ENCODE measurements around the gene KRT6B. TPM values are rescaled to one million over a fixed set of nuclear protein-coding genes. Genes with fewer than 3 reads are reported as not detected.

KRT6B gene
- total and polyA plus RNA-seq, 2 donors (not counting 3 experiments of a cell fraction or from before 2014, with no cell fraction given) = 0.03 TPM; not detected in 1

GRCh38 chr12:52432559-52433207, 19.3 kb downstream of the KRT6B start:
- no TSS peak for BruUV-seq (replicated peaks)
- Histone ChIP-seq H4K20me1 (replicated peaks; ENCODE audit: control insufficient read depth, extremely low read depth, insufficient read depth, low read length) (no peaks in the 10 kb centered on the region), H3K27ac (ENCODE audit: insufficient read depth, low read depth, low read length) (no peak overlapping the region), H3K27me3 (ENCODE audit: control insufficient read depth in 2 of 2, insufficient read depth in 2 of 2, low read length in 2 of 2) (no peaks in the 10 kb centered on the region), H3K4me1 (ENCODE audit: control insufficient read depth, extremely low read depth, insufficient read depth, low read length) (no peaks in the 10 kb centered on the region), H3K9me1 (replicated peaks; ENCODE audit: control insufficient read depth, extremely low read depth, insufficient read depth, low read length) (no peaks in the 10 kb centered on the region), H3K9ac (replicated peaks; ENCODE audit: extremely low read depth, insufficient read depth, low read length) (no peak overlapping the region), H3K4me3 (replicated peaks in 1 of 3; ENCODE audit: insufficient read depth in 1 of 3, low read depth in 1 of 3, low read length in 3 of 3) (no peak overlapping the region), H3K79me2 (ENCODE audit: control insufficient read depth, insufficient read depth, low read length) (no peaks in the 10 kb centered on the region), H3K9me3 (replicated peaks; ENCODE audit: control insufficient read depth, insufficient read depth, low read length) (no peaks in the 10 kb centered on the region), H3K36me3 (ENCODE audit: control insufficient read depth in 2 of 2, extremely low read depth in 1 of 2, insufficient read depth in 2 of 2, low read length in 2 of 2) (no peaks in the 10 kb centered on the region), H2AFZ (ENCODE audit: low read depth, low read length) (no peak overlapping the region), H3K4me2 (ENCODE audit: insufficient read depth, low read length) (no peak overlapping the region)
- ChIA-PET POLR2A (no interaction called here), CTCF (no interaction called here)
- TF ChIP-seq POLR2A (IDR thresholded peaks at IDR 0.05; ENCODE audit: low read depth, low read length) (no peak), GATA2 (IDR thresholded peaks at IDR 0.05; ENCODE audit: insufficient read depth, insufficient read length, low read depth, low read length) (no peak)
- intact Hi-C loops (cut with micrococcal nuclease) (no loop called here), dilution Hi-C loops (cut with MboI; ENCODE audit: extremely low pct_ligation_motif_present, low sequenced_read_pairs) (no loop called here)
- DNase-seq (ENCODE audit: low read depth, low spot score) = no peak
- no peak for FAIRE-seq

- Histone ChIP-seq H3K36me3 (ENCODE audit: control insufficient read depth in 2 of 2, extremely low read depth in 1 of 2, insufficient read depth in 2 of 2, low read length in 2 of 2) (no peaks in the 10 kb centered on the region), H3K9ac (replicated peaks; ENCODE audit: extremely low read depth, insufficient read depth, low read length) (no peak overlapping the region), H2AFZ (ENCODE audit: low read depth, low read length) (no peak overlapping the region), H3K79me2 (ENCODE audit: control insufficient read depth, insufficient read depth, low read length) (no peaks in the 10 kb centered on the region), H3K4me2 (ENCODE audit: insufficient read depth, low read length) (no peak overlapping the region), H3K27ac (ENCODE audit: insufficient read depth, low read depth, low read length) (no peak overlapping the region), H3K4me1 (ENCODE audit: control insufficient read depth, extremely low read depth, insufficient read depth, low read length) (no peaks in the 10 kb centered on the region), H3K9me1 (replicated peaks; ENCODE audit: control insufficient read depth, extremely low read depth, insufficient read depth, low read length) (no peaks in the 10 kb centered on the region), H4K20me1 (replicated peaks; ENCODE audit: control insufficient read depth, extremely low read depth, insufficient read depth, low read length) (no peaks in the 10 kb centered on the region), H3K27me3 (ENCODE audit: control insufficient read depth in 2 of 2, insufficient read depth in 2 of 2, low read length in 2 of 2) (peaks cover 0 to 4% of the 10 kb centered on the region in 2 experiments), H3K4me3 (replicated peaks in 1 of 3; ENCODE audit: insufficient read depth in 1 of 3, low read depth in 1 of 3, low read length in 3 of 3) (no peak overlapping the region), H3K9me3 (replicated peaks; ENCODE audit: control insufficient read depth, insufficient read depth, low read length) (no peaks in the 10 kb centered on the region)
- CTCF ChIA-PET = interaction anchor here (1.9 kb wide), 1 partner anchor 12 kb away, joined by 6 read pairs; no protein-coding TSS in a partner anchor
- dilution Hi-C loops (cut with MboI; ENCODE audit: extremely low pct_ligation_motif_present, low sequenced_read_pairs) (no loop called here), intact Hi-C loops (cut with micrococcal nuclease) (no loop called here)
- no TSS peak for BruUV-seq (replicated peaks)
- FAIRE-seq = no peak
- TF ChIP-seq MAX (IDR thresholded peaks at IDR 0.05; ENCODE audit: insufficient read depth, insufficient read length) (no peak), POLR2A (IDR thresholded peaks at IDR 0.05; ENCODE audit: low read depth, low read length) (no peak), CTCF (IDR thresholded peaks at IDR 0.05; ENCODE audit: extremely low read depth in 1 of 2, insufficient read depth in 1 of 2, low read depth in 1 of 2, low read length in 2 of 2) (no peak), FOS (IDR thresholded peaks at IDR 0.05; ENCODE audit: borderline replicate concordance, insufficient read depth, low read length) (no peak), POLR2AphosphoS5 (IDR thresholded peaks at IDR 0.05; ENCODE audit: insufficient read depth, low read depth, low read length) (no peak), GATA2 (IDR thresholded peaks at IDR 0.05; ENCODE audit: insufficient read depth, insufficient read length, low read depth, low read length) (no peak), MYC (IDR thresholded peaks at IDR 0.05; ENCODE audit: low read depth, low read length) (no peak), EZH2 (IDR thresholded peaks at IDR 0.05; ENCODE audit: borderline replicate concordance, low read depth, low read length, severe bottlenecking) (no peak), JUN (IDR thresholded peaks at IDR 0.05; ENCODE audit: borderline replicate concordance, insufficient read depth, insufficient read length, low read depth) (no peak)
- no peak for DNase-seq (ENCODE audit: low read depth, low spot score)
- POLR2A ChIA-PET = no interaction called here
Measured at GRCh38 chr12:52428121-52428520, 23.8 kb downstream of the KRT6B start.
